Neural cell (in vitro differentiated cells): ENCODE measurements around the gene OLIG2. TPM values are rescaled to one million over a fixed set of nuclear protein-coding genes. Genes with fewer than 3 reads are reported as not detected.

Experiments used
- H2AFZ ChIP-seq: fragments of 200-600, 300-800 bp; sonication (generic), shearing (Covaris generic); 2 replicates; pipeline ENCODE4 v1.6.0; 2014; ENCODE audit warnings: low read depth, mild to moderate bottlenecking, antibody characterized with exemption, low read length, moderate library complexity
- H3F3A ChIP-seq: fragments of 200-600 bp; shearing (Covaris generic); 2 replicates; pipeline ENCODE4 v1.6.1; 2016; ENCODE audit warnings: mild to moderate bottlenecking, moderate library complexity, mixed read lengths, antibody characterized with exemption, low read length; ENCODE audit not compliant: insufficient read depth, poor library complexity, severe bottlenecking
- H3K27ac ChIP-seq: fragments of 200-600, 300-800 bp; sonication (generic), shearing (Covaris generic); 2 replicates; pipeline ENCODE4 v1.5.1; 2014; ENCODE audit warnings: mild to moderate bottlenecking, low read length, moderate library complexity
- H3K27me3 ChIP-seq: fragments of 300-800, 200-600 bp; sonication (generic), shearing (Covaris generic); 2 replicates; pipeline ENCODE4 v1.6.0; 2014; ENCODE audit warnings: mild to moderate bottlenecking, low read depth, low read length, moderate library complexity; ENCODE audit not compliant: insufficient read depth
- H3K36me3 ChIP-seq: fragments of 300-800, 200-600 bp; sonication (generic), shearing (Covaris generic); 2 replicates; pipeline ENCODE4 v1.5.1; 2014; ENCODE audit warnings: mild to moderate bottlenecking, antibody characterized with exemption, low read length, moderate library complexity; ENCODE audit not compliant: insufficient read depth
- H3K4me2 ChIP-seq: fragments of 300-800, 200-600 bp; sonication (generic), shearing (Covaris generic); 2 replicates; pipeline ENCODE4 v1.6.0; 2014; ENCODE audit warnings: mild to moderate bottlenecking, low read length
- H3K4me3 ChIP-seq: fragments of 300-800, 200-600 bp; sonication (generic), shearing (Covaris generic); 2 replicates; pipeline ENCODE4 v1.5.1; 2014; ENCODE audit warnings: mild to moderate bottlenecking, low read length, moderate library complexity
- H3K79me2 ChIP-seq: fragments of 200-600 bp; shearing (Covaris generic); replicated peaks from 2 replicates; pipeline ENCODE4 v1.6.0; 2014; ENCODE audit warnings: mild to moderate bottlenecking, low read length, moderate library complexity; ENCODE audit not compliant: insufficient read depth
- H3K9ac ChIP-seq: fragments of 300-800, 200-600 bp; sonication (generic), shearing (Covaris generic); 2 replicates; pipeline ENCODE4 v1.6.1; 2016; ENCODE audit warnings: mild to moderate bottlenecking, low read length, mixed read lengths
- H3K9me2 ChIP-seq: fragments of 200-600 bp; shearing (Covaris generic); 2 replicates; pipeline ENCODE4 v1.6.1; 2016; ENCODE audit warnings: mild to moderate bottlenecking, low read length, mixed read lengths; ENCODE audit not compliant: insufficient read depth
- H3K9me3 ChIP-seq: fragments of 200-600, 300-800 bp; sonication (generic), shearing (Covaris generic); 2 replicates; pipeline ENCODE4 v1.6.1; 2016; ENCODE audit warnings: mild to moderate bottlenecking, mixed run types, low read length, moderate library complexity, mixed read lengths
- H4K20me1 ChIP-seq: fragments of 200-600 bp; shearing (Covaris generic); 2 replicates; pipeline ENCODE4 v1.6.1; 2016; ENCODE audit warnings: mild to moderate bottlenecking, mixed run types; ENCODE audit not compliant: insufficient read depth
- CTCF ChIP-seq: fragments of 450-650 bp; IDR thresholded peaks from 2 replicates; pipeline ENCODE4 v1.5.1; 2014; ENCODE audit warnings: antibody characterized with exemption, mild to moderate bottlenecking, moderate library complexity; ENCODE audit not compliant: poor library complexity, severe bottlenecking
- EP300 ChIP-seq: fragments of 450-650 bp; conservative IDR thresholded peaks from 2 replicates; pipeline ENCODE4 v1.6.1; 2014; ENCODE audit warnings: antibody characterized with exemption, mild to moderate bottlenecking, moderate library complexity; ENCODE audit not compliant: poor library complexity, severe bottlenecking
- EZH2 ChIP-seq: fragments of 200-600, 300-800 bp; shearing (Covaris generic), sonication (generic); IDR thresholded peaks from 2 replicates; pipeline ENCODE4 v1.6.1; 2014; ENCODE audit warnings: antibody characterized with exemption, low read length, borderline replicate concordance, mild to moderate bottlenecking; ENCODE audit not compliant: insufficient read depth, poor library complexity, severe bottlenecking
- MXI1 ChIP-seq: fragments of 450-650 bp; conservative IDR thresholded peaks from 2 replicates; pipeline ENCODE4 v1.6.1; 2014; ENCODE audit warnings: antibody characterized with exemption, mild to moderate bottlenecking; ENCODE audit not compliant: poor library complexity, severe bottlenecking
- POLR2AphosphoS5 ChIP-seq: IDR thresholded peaks from 2 replicates; pipeline ENCODE4 v1.6.1; 2012
- RAD21 ChIP-seq: fragments of 450-650 bp; conservative IDR thresholded peaks from 2 replicates; pipeline ENCODE4 v1.6.1; 2014; ENCODE audit warnings: antibody characterized with exemption, mild to moderate bottlenecking, moderate library complexity
- REST ChIP-seq: IDR thresholded peaks from 2 replicates; pipeline ENCODE4 v1.6.1; 2012; ENCODE audit warnings: borderline replicate concordance
- SMC3 ChIP-seq: fragments of 450-650 bp; conservative IDR thresholded peaks from 2 replicates; pipeline ENCODE4 v1.6.1; 2014; ENCODE audit warnings: antibody characterized with exemption, mild to moderate bottlenecking, moderate library complexity; ENCODE audit not compliant: poor library complexity
- TAF1 ChIP-seq: IDR thresholded peaks from 2 replicates; pipeline ENCODE4 v1.6.1; 2012; ENCODE audit warnings: low read depth
- polyA plus RNA-seq: library from polyadenylated mRNA; depleted of rRNA; stranded (reverse); fragments of >200 nt; gene quantifications from 2 replicates; pipeline ENCODE4 v1.2.3, GENCODE V29; 2014

The OLIG2 gene
- polyA plus RNA-seq, 1 donor from 2014 or later, result 0.90 TPM

- TF ChIP-seq CTCF (no peak), REST (no peak), RAD21 (no peak), EP300 (no peak), EZH2 (no peak), SMC3 (no peak), POLR2AphosphoS5 (no peak), TAF1 (no peak), MXI1 (no peak)
- no peaks in the 10 kb centered on the region for H3K27me3 ChIP-seq
- no peaks in the 10 kb centered on the region for H3F3A ChIP-seq
These were observed 18.0 kb upstream of the OLIG2 start for GRCh38 chr21:33007747-33008146.

GRCh38 chr21:33008333-33009051 is 17.2 kb upstream of the OLIG2 start:
- H3K9ac ChIP-seq, result no peak overlapping the region
- H3K79me2 ChIP-seq, result no peaks in the 10 kb centered on the region
- no peaks in the 10 kb centered on the region for H3K9me3 ChIP-seq
- H3K4me3 ChIP-seq, result no peak overlapping the region
- TF ChIP-seq REST (no peak), POLR2AphosphoS5 (no peak), EP300 (no peak), SMC3 (no peak), RAD21 (no peak), EZH2 (no peak), TAF1 (no peak), MXI1 (no peak), CTCF (no peak)
- H3K27ac ChIP-seq, result no peak overlapping the region
- H3K9me2 ChIP-seq, result no peaks in the 10 kb centered on the region
- H4K20me1 ChIP-seq, result no peaks in the 10 kb centered on the region
- no peak overlapping the region for H2AFZ ChIP-seq
- no peaks in the 10 kb centered on the region for H3K36me3 ChIP-seq
- H3K27me3 ChIP-seq, result no peaks in the 10 kb centered on the region
- H3F3A ChIP-seq, result no peaks in the 10 kb centered on the region
- no peak overlapping the region for H3K4me2 ChIP-seq

More at GRCh38 chr21:33007747-33008146, 18.0 kb upstream of the OLIG2 start:
- no peak overlapping the region for H3K9ac ChIP-seq
- no peak overlapping the region for H3K4me3 ChIP-seq
- H3K9me2 ChIP-seq, result no peaks in the 10 kb centered on the region
- no peak overlapping the region for H3K4me2 ChIP-seq
- H3K36me3 ChIP-seq, result no peaks in the 10 kb centered on the region
- no peaks in the 10 kb centered on the region for H3K9me3 ChIP-seq
- H2AFZ ChIP-seq, result no peak overlapping the region
- no peaks in the 10 kb centered on the region for H3K79me2 ChIP-seq
- H3K27ac ChIP-seq, result no peak overlapping the region
- no peaks in the 10 kb centered on the region for H4K20me1 ChIP-seq
